B cell (primary cell): ENCODE data around the gene RAI2. TPM values are rescaled to one million over a fixed set of nuclear protein-coding genes. Genes with fewer than 3 reads are reported as not detected.

Experiments used
- ATAC-seq: fragments of 200-7000 bp; cut with Tn5 transposase; one replicate; pipeline ENCODE4 v1.10.0; 2021; ENCODE audit warnings: low read depth, mild to moderate bottlenecking, moderate number of reproducible peaks, moderate library complexity
- CTCF ChIA-PET: fragments of 350-600 bp; sonication (Branson Sonifier 250); formaldehyde crosslinking; loops from one replicate; lab custom pipeline; 2021; ENCODE audit warnings: antibody characterized with exemption, inconsistent platforms; lab: Charles Lee
- POLR2A ChIA-PET: fragments of 350-600 bp; sonication (Branson Sonifier 250); formaldehyde crosslinking; loops from one replicate; lab custom pipeline; 2021; ENCODE audit warnings: antibody characterized with exemption; lab: Charles Lee
- DNase-seq: peaks from one replicate; pipeline ENCODE4 v3.0.0; 2013
- H2AFZ ChIP-seq: 2 replicates; pipeline ENCODE4 v1.6.1; 2012; ENCODE audit warnings: mild to moderate bottlenecking, low read depth, low read length; ENCODE audit not compliant: insufficient read depth, poor library complexity, severe bottlenecking
- H3K27ac ChIP-seq, 2 donors: 1 replicate in 1 of 2; 2 replicates in 1 of 2; pipeline ENCODE4 v1.5.1; 2012 to 2013; ENCODE audit warnings: low read length in 2 of 2, mild to moderate bottlenecking in 2 of 2, moderate library complexity in 1 of 2
- H3K27me3 ChIP-seq, 4 experiments: fragments of 200-600 bp in 1 of 4; sonication (generic) in 1 of 4; replicated peaks in 1 of 4; 1 replicate in 2 of 4; 2 replicates in 2 of 4; pipeline versions ENCODE4 v1.6.1 to v1.7.0; 2013 to 2016; ENCODE audit warnings: low read length in 3 of 4, mild to moderate bottlenecking in 2 of 4, mixed read lengths in 1 of 4, moderate library complexity in 1 of 4; ENCODE audit not compliant: insufficient read depth in 4 of 4, control insufficient read depth in 3 of 4; ENCODE audit errors: control extremely low read depth in 1 of 4
- H3K36me3 ChIP-seq, 2 experiments: replicated peaks in 1 of 2; 1 replicate in 1 of 2; 2 replicates in 1 of 2; pipeline versions ENCODE4 v1.6.1 to v1.7.1; 2013; ENCODE audit warnings: low read length in 1 of 2; ENCODE audit not compliant: insufficient read depth in 2 of 2, control insufficient read depth in 1 of 2; ENCODE audit errors: control extremely low read depth in 1 of 2, extremely low read depth in 1 of 2
- H3K4me1 ChIP-seq, 2 donors: fragments of 200-600 bp in 1 of 2; sonication (generic) in 1 of 2; 1 replicate in 1 of 2; 2 replicates in 1 of 2; pipeline versions ENCODE4 v1.5.1 to v1.6.1; 2013 to 2017; ENCODE audit warnings: low read length in 2 of 2; ENCODE audit not compliant: control insufficient read depth in 2 of 2, insufficient read depth in 2 of 2
- H3K4me2 ChIP-seq: replicated peaks from 2 replicates; pipeline ENCODE3; 2012; ENCODE audit warnings: mild to moderate bottlenecking, low read depth, low read length; ENCODE audit not compliant: poor library complexity, severe bottlenecking
- H3K4me3 ChIP-seq, 5 experiments: fragments of 200-600 bp in 1 of 5; sonication (generic) in 1 of 5; 1 replicate in 3 of 5; 2 replicates in 2 of 5; pipeline versions ENCODE4 v1.5.1 to v1.7.0; 2011 to 2016; ENCODE audit warnings: low read length in 4 of 5, mild to moderate bottlenecking in 4 of 5, low read depth in 2 of 5, control low read depth in 1 of 5, moderate library complexity in 1 of 5; ENCODE audit not compliant: insufficient read depth in 1 of 5; ENCODE audit errors: control extremely low read depth in 1 of 5, extremely low read depth in 1 of 5
- H3K79me2 ChIP-seq: fragments of 200-600 bp; sonication (generic); one replicate; pipeline ENCODE4 v1.6.0; 2016; ENCODE audit warnings: low read length; ENCODE audit not compliant: control insufficient read depth, insufficient read depth
- H3K9ac ChIP-seq: fragments of 200-600 bp; sonication (generic); 2 replicates; pipeline ENCODE4 v1.6.1; 2017; ENCODE audit warnings: mild to moderate bottlenecking, low read length, moderate library complexity
- H3K9me3 ChIP-seq, 3 donors: one replicate each; pipeline versions ENCODE4 v1.6.1 to v1.7.1; 2013; ENCODE audit warnings: low read length in 2 of 3; ENCODE audit not compliant: control insufficient read depth in 2 of 3, insufficient read depth in 1 of 3; ENCODE audit errors: control extremely low read depth in 1 of 3
- H4K20me1 ChIP-seq: 2 replicates; pipeline ENCODE4 v1.6.0; 2012; ENCODE audit warnings: mild to moderate bottlenecking, low read length; ENCODE audit not compliant: insufficient read depth, control insufficient read depth, poor library complexity, severe bottlenecking
- H3K27ac Mint-ChIP-seq: one replicate; pipeline ENCODE4 v1.8.0; 2021; ENCODE audit warnings: mixed read lengths
- H3K27me3 Mint-ChIP-seq: one replicate; pipeline ENCODE4 v1.8.0; 2021; ENCODE audit warnings: mixed read lengths
- H3K4me1 Mint-ChIP-seq: one replicate; pipeline ENCODE4 v1.8.0; 2021; ENCODE audit warnings: mixed read lengths
- H3K4me3 Mint-ChIP-seq: one replicate; pipeline ENCODE4 v1.8.0; 2021; ENCODE audit warnings: mixed read lengths
- H3K9me3 Mint-ChIP-seq: one replicate; pipeline ENCODE4 v1.8.0; 2022; ENCODE audit warnings: mixed read lengths; ENCODE audit not compliant: insufficient read depth
- CTCF ChIP-seq: fragments of 200-600 bp; IDR thresholded peaks from one replicate; pipeline ENCODE4 v1.8.0; 2022; ENCODE audit warnings: antibody characterized with exemption, mild to moderate bottlenecking
- EZH2 ChIP-seq: IDR thresholded peaks from 2 replicates; pipeline ENCODE4 v1.6.1; 2012; ENCODE audit warnings: borderline replicate concordance, low read depth, mild to moderate bottlenecking, moderate library complexity, low read length; ENCODE audit not compliant: insufficient read depth, poor library complexity, severe bottlenecking
- WGBS: methylation state at CpG from one replicate; pipeline ENCODE4 v1.1.5; 2013; ENCODE audit warnings: missing lambda C conversion rate; ENCODE audit not compliant: insufficient coverage; 5-methylcytosine and 5-hydroxymethylcytosine counted together
- intact Hi-C: fragments of 100-400 bp; cut with micrococcal nuclease; formaldehyde crosslinking; loops from one replicate; pipeline ENCODE4 v1.10.0; 2022
- polyA plus RNA-seq: library from polyadenylated mRNA; depleted of rRNA; stranded (reverse); fragments of >200 nt; gene quantifications from 2 replicates; pipeline ENCODE4 v1.2.3, GENCODE V29; 2012
- total RNA-seq, 2 donors: library from RNA; stranded (reverse); fragments of 120-200 nt in 1 of 2; gene quantifications; 1 replicate in 1 of 2; 2 replicates in 1 of 2; pipeline versions ENCODE4 v1.2.3 to v1.2.4, GENCODE V29; 2013 to 2022

The RAI2 gene
- total and polyA plus RNA-seq, 2 donors (not counting 1 experiment from before 2014, with no cell fraction given), result not detected

DNA sequence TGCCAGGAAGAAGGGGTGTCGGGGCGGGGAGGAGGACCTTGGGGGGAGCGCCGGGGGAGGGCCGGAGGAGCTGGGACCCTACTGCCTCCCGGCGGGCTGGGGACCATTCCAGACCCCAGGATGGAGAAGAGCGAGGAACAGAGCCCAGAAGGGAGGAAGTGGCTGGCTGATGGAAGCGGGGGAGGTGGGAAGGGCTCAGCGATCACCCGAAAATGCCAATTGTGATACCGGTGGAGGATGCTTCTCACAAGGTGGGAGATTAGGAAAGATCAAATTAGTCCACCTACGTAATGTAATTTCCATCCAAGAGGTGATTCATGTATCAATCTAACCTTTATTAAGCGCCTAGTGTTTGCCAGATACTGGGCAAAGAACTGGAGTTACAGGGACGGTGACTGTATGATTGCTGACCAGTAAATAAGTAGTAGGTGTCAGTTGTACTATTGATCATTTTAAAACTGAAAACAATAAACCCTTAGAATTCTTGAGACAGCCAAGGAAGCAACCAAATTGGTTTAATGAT is 452 bp upstream of the RAI2 start:
- Histone ChIP-seq H3K4me2 (peak overlapping the region; percentile 56), H3K9ac (no peak overlapping the region), H3K27me3 (peaks cover 0 to 10% (median 3%) of the 10 kb centered on the region in 4 experiments), H3K4me1 (no peaks in the 10 kb centered on the region), H2AFZ (peak overlapping the region; percentile 22), H3K36me3 (no peaks in the 10 kb centered on the region), H3K9me3 (no peaks in the 10 kb centered on the region), H4K20me1 (no peaks in the 10 kb centered on the region), H3K4me3 (no peak overlapping the region), H3K79me2 (no peaks in the 10 kb centered on the region), H3K27ac (no peak overlapping the region)
- intact Hi-C loops, result no loop called here
- Mint-ChIP-seq H3K27me3 (peaks cover 44% of the 10 kb centered on the region), H3K4me3 (peak overlapping the region; percentile 68), H3K4me1 (peaks cover 2% of the 10 kb centered on the region), H3K9me3 (no peaks in the 10 kb centered on the region), H3K27ac (no peak overlapping the region)
- 0% methylated on average over 3 of the region's 15 CpGs for WGBS
- ATAC-seq (no peak), DNase-seq (no peak)
- no peak for TF ChIP-seq CTCF
- TF ChIP-seq EZH2, result no peak
- ChIA-PET POLR2A (no interaction called here), CTCF (no interaction called here)

- Histone ChIP-seq H3K4me1 (no peaks in the 10 kb centered on the region), H3K27me3 (peaks cover 0 to 10% (median 3%) of the 10 kb centered on the region in 4 experiments), H3K27ac (no peak overlapping the region), H3K79me2 (no peaks in the 10 kb centered on the region), H3K4me3 (no peak overlapping the region), H2AFZ (no peak overlapping the region), H3K9ac (no peak overlapping the region), H3K36me3 (no peaks in the 10 kb centered on the region), H3K4me2 (peak overlapping the region; percentile 30), H3K9me3 (no peaks in the 10 kb centered on the region), H4K20me1 (no peaks in the 10 kb centered on the region)
- intact Hi-C loops, result no loop called here
- ATAC-seq (no peak), DNase-seq (no peak)
- Mint-ChIP-seq H3K27me3 (peaks cover 46% of the 10 kb centered on the region), H3K9me3 (no peaks in the 10 kb centered on the region), H3K4me3 (peak overlapping the region; percentile 62), H3K4me1 (peaks cover 2% of the 10 kb centered on the region), H3K27ac (no peak overlapping the region)
- TF ChIP-seq CTCF (no peak), EZH2 (no peak)
- 3% methylated on average over 43 of the region's 53 CpGs for WGBS
- CTCF ChIA-PET, result no interaction called here
- POLR2A ChIA-PET, result no interaction called here
Measured at GRCh38 chrX:17860179-17860780, 818 bp downstream of the RAI2 start.
